Brain microvascular endothelial cell (primary cell): ENCODE data around the gene WNT7A.

Source experiments
- DNase-seq: peaks from one replicate; pipeline ENCODE4 v3.0.0-alpha.2; 2020
- H3K27ac ChIP-seq: fragments of 250-450 bp; sonication (Bioruptor Pico); 2 replicates; pipeline ENCODE4 v1.5.1; 2020; ENCODE audit warnings: mild to moderate bottlenecking, moderate library complexity
- H3K27me3 ChIP-seq: fragments of 250-450 bp; sonication (Bioruptor Pico); replicated peaks from 2 replicates; pipeline ENCODE4 v1.5.1; 2020; ENCODE audit warnings: mild to moderate bottlenecking
- H3K36me3 ChIP-seq: fragments of 250-450 bp; sonication (Bioruptor Pico); replicated peaks from 2 replicates; pipeline ENCODE4 v1.5.1; 2020; ENCODE audit warnings: mild to moderate bottlenecking
- H3K4me3 ChIP-seq: 2 replicates; pipeline ENCODE4 v1.5.1; 2011; ENCODE audit warnings: low read depth, mild to moderate bottlenecking, control low read depth, low read length, moderate library complexity
- in situ Hi-C: cut with HindIII; loops from 2 replicates; pipeline ENCODE4 v1.10.0; 2017; ENCODE audit warnings: low sequenced_read_pairs, low pct_ligation_motif_present
- TF ChIP-seq, protein P1 (sequence below): IDR thresholded peaks from 2 replicates; pipeline ENCODE4 v1.5.1; 2011; ENCODE audit warnings: low read depth, mild to moderate bottlenecking, moderate library complexity, low read length, control low read depth, inconsistent platforms; ENCODE audit errors: missing control alignments

WNT7A gene

DNA sequence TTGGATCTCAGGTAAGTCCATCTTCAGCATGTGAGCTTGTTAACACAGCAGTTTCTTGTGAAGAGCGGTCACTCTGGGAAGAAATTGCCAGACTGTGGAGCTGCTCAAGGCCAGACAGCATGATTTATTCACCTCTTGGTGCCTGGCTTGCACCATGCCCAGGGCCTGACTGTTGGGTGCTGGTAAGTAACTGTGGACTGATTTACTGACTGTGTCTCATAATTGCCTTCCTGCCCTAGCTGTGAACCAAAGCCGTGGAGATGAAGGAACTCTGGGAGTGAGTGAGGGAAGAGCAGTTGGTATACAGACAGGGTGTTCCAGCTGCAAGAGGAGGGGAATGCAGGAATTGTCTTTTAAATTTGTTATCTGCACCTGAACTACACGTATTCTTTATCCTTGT lies 18.5 kb upstream of the WNT7A start:
- Histone ChIP-seq H3K27me3 (peaks cover 6% of the 10 kb centered on the region), H3K4me3 (no peak overlapping the region), H3K36me3 (no peaks in the 10 kb centered on the region), H3K27ac (no peak overlapping the region)
- DNase-seq: no peak
- in situ Hi-C loops: no loop called here
- TF ChIP-seq, protein P1, sequence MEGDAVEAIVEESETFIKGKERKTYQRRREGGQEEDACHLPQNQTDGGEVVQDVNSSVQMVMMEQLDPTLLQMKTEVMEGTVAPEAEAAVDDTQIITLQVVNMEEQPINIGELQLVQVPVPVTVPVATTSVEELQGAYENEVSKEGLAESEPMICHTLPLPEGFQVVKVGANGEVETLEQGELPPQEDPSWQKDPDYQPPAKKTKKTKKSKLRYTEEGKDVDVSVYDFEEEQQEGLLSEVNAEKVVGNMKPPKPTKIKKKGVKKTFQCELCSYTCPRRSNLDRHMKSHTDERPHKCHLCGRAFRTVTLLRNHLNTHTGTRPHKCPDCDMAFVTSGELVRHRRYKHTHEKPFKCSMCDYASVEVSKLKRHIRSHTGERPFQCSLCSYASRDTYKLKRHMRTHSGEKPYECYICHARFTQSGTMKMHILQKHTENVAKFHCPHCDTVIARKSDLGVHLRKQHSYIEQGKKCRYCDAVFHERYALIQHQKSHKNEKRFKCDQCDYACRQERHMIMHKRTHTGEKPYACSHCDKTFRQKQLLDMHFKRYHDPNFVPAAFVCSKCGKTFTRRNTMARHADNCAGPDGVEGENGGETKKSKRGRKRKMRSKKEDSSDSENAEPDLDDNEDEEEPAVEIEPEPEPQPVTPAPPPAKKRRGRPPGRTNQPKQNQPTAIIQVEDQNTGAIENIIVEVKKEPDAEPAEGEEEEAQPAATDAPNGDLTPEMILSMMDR: no peak

DNA sequence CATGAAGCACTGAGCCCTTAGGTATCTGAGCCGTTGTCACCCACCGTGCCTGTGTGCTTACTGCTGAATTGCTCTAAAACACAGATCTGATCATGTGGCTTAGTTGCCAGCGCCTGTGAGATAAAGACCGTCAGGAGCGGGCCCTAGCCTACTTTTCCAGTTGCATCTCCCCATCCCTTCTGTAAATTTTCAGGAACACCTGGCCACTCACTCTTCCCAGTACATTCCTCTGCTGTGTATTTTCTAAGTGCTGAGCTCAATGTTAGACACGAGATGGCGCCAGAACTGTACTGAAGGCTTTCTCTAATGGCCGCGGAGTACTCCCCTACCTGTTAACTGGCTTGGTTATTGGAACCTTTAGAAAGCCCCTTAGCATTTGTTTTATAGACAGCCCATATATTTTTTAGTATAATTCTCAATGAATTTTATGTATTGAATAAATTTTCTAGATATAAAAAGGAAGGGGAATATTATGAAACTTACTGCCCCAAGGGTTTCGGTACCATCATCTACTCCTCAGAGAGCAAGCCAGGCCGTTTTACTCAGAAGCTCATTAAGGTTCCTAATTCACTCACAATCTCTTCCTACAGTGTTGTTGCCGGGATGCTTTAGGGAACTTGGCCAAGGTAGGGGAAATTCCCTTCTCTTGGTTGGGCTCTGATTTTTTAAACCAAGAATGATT lies 16.7 kb upstream of the WNT7A start:
- H3K4me3 ChIP-seq: no peak overlapping the region
- peaks cover 6% of the 10 kb centered on the region for H3K27me3 ChIP-seq
- no peaks in the 10 kb centered on the region for H3K36me3 ChIP-seq
- H3K27ac ChIP-seq: no peak overlapping the region
- peak; percentile 56 for DNase-seq
- TF ChIP-seq, protein P1: peak; percentile 77
- in situ Hi-C loops: no loop called here

DNA sequence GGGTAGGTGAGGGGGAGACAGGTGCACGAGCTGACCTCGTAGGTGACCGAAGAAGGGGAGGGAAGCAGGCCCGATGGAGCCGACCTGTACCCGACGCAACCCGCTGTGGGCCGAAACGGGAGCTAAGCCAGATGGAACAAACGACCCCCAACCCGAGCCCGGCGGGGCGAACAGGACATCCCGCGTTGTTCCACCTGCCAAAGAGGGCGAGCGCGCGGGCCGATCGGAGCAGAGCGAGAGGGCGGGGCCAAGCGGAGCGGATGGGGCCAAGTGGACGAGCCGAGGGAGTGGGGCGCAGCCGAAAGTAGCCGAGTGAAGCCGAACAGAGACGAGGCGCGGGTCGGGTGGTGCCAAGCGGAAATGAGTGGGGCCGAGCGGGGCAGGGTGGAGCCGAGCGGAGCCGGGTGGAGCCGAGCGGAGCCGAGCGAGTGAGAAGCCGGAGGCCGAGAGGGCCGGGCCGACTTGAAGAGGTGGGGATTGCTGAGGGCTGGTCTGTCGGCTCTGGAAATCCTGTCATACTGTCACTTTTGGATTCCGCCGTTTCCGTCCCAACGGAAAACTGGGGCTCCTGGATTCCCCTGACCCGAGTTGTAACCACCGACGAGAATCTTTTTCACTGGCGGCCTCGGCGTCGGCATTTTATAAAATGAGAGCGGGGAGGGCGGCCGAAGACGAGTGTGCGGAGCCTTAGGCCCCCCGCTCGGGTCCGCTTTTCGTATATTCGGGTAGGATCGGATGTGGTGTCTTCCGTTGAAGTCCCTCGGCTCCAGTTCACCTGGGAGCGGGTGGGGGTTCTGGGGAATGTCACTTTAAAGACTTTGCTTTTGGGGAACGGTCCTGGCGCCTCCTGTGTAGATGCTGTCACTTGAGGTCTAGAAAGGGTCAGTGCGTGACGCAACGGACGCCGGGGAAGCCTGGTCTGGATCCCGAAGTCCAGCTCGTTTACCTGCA lies 15.6 kb upstream of the WNT7A start:
- peak overlapping the region; percentile 50 for H3K4me3 ChIP-seq
- DNase-seq: peak; percentile 83
- H3K27ac ChIP-seq: no peak overlapping the region
- peaks cover 6% of the 10 kb centered on the region for H3K27me3 ChIP-seq
- H3K36me3 ChIP-seq: no peaks in the 10 kb centered on the region
- in situ Hi-C loops: no loop called here
- TF ChIP-seq, protein P1: no peak

DNA sequence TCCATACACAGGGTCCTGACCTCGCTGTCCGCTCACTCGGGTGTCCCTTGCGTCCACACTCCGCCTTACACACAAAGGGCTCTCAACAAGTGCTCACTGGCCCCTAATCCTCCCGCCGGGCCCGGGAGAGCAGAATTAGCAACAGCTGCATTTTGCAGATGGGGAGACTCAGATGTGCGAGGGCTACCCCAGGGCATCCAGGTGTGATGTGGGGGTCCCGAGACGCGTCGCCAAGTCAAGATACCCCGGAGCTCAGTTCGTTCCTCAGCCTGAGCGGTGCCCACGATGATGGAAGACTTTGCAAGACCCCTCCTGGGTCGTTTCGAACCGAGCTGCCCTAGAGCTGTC lies 14.9 kb upstream of the WNT7A start:
- no peak for DNase-seq
- in situ Hi-C loops: no loop called here
- Histone ChIP-seq H3K36me3 (no peaks in the 10 kb centered on the region), H3K27me3 (peaks cover 6% of the 10 kb centered on the region), H3K27ac (no peak overlapping the region), H3K4me3 (no peak overlapping the region)
- TF ChIP-seq, protein P1: no peak

DNA sequence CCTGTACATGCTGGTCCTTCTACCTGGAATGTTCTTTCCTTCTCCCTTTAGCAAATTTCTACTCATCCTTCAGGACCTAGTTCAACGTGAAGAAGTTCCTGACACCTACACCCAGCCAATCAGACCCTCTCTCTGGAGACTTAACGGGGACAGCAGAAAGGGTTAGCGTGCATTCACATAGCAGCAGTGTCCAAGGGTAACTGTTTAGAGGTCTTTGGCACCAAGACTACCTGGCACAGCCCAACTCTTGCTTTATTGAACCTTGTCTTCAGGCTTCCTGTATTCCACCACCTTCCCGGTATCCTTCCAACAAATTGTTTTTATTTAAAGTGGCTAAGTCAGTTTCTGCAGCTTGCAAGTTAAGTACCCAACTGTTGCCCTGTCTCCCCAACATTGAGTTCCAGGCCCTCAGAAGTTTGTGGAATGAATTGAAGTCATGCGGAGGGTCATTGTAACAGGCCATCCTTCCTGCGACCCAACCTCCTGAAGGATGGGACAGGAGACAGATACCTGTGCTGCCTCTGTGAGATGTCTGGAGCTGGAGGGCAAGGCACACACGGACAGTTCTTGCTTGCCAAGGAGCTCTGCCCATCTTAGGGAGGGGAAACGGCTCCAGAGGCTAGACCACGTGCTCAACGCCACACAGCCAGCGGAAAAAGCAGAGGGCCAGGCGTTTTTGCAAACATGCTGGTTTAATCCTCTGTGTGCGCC lies 14.4 kb upstream of the WNT7A start:
- no peak for DNase-seq
- H3K36me3 ChIP-seq: no peaks in the 10 kb centered on the region
- no peak overlapping the region for H3K4me3 ChIP-seq
- in situ Hi-C loops: no loop called here
- H3K27me3 ChIP-seq: peaks cover 6% of the 10 kb centered on the region
- TF ChIP-seq, protein P1: no peak
- H3K27ac ChIP-seq: no peak overlapping the region
